ENCODE results near the gene KRT26.
"Not testable (repeated sequence)": the region's sequence is repeated elsewhere in the genome, so short reads cannot be mapped to it uniquely, and the experiment has no call there.

Gene KRT26

GRCh38 chr17:40772101-40772500 lies at the start of gene KRT26:
KRT26 (minus strand) TSS chr17:40772201; CDS start chr17:40772113, 88 bp downstream.
- Histone ChIP-seq H3K4me3 (ENCODE audit: low read length in 2 of 2) (no peak within 1 kb of the TSS), H3K4me1 (ENCODE audit: control insufficient read depth, insufficient read depth, low read length) (no peaks in the 10 kb centered on the region), H3K27me3 (ENCODE audit: control insufficient read depth in 1 of 2, insufficient read depth in 2 of 2, low read length in 2 of 2) (peaks cover 5 to 8% of the 10 kb centered on the region in 2 donors), H3K9ac (ENCODE audit: low read length in 2 of 2) (no peak within 1 kb of the TSS), H3K9me3 (ENCODE audit: control insufficient read depth in 2 of 2, low read length in 2 of 2) (no peaks in the 10 kb centered on the region), H3K36me3 (ENCODE audit: control insufficient read depth in 2 of 2, insufficient read depth in 2 of 2, low read length in 2 of 2) (no peaks in the 10 kb centered on the region), H3K27ac (ENCODE audit: low read length) (no peak within 1 kb of the TSS)

GRCh38 chr17:40821536-40821935 lies 49.5 kb upstream of the KRT26 start:
- Histone ChIP-seq H3K4me1 (ENCODE audit: control insufficient read depth, insufficient read depth, low read length) (no peaks in the 10 kb centered on the region), H3K27me3 (ENCODE audit: control insufficient read depth in 1 of 2, insufficient read depth in 2 of 2, low read length in 2 of 2) (no peaks in the 10 kb centered on the region), H3K4me3 (ENCODE audit: low read length in 2 of 2) (no peak overlapping the region), H3K9me3 (ENCODE audit: control insufficient read depth in 2 of 2, low read length in 2 of 2) (no peaks in the 10 kb centered on the region), H3K36me3 (ENCODE audit: control insufficient read depth in 2 of 2, insufficient read depth in 2 of 2, low read length in 2 of 2) (no peaks in the 10 kb centered on the region), H3K27ac (ENCODE audit: low read length) (no peak overlapping the region), H3K9ac (ENCODE audit: low read length in 2 of 2) (no peak overlapping the region)

GRCh38 chr17:40820228-40820838 lies 48.3 kb upstream of the KRT26 start:
- Histone ChIP-seq H3K4me1 (ENCODE audit: control insufficient read depth, insufficient read depth, low read length) (no peaks in the 10 kb centered on the region), H3K36me3 (ENCODE audit: control insufficient read depth in 2 of 2, insufficient read depth in 2 of 2, low read length in 2 of 2) (no peaks in the 10 kb centered on the region), H3K4me3 (ENCODE audit: low read length in 2 of 2) (no peak overlapping the region), H3K27ac (ENCODE audit: low read length) (no peak overlapping the region), H3K27me3 (ENCODE audit: control insufficient read depth in 1 of 2, insufficient read depth in 2 of 2, low read length in 2 of 2) (no peaks in the 10 kb centered on the region), H3K9ac (ENCODE audit: low read length in 2 of 2) (no peak overlapping the region), H3K9me3 (ENCODE audit: control insufficient read depth in 2 of 2, low read length in 2 of 2) (no peaks in the 10 kb centered on the region)

GRCh38 chr17:40819528-40820125 lies 47.6 kb upstream of the KRT26 start:
- no peaks in the 10 kb centered on the region for H3K9me3 ChIP-seq (ENCODE audit: control insufficient read depth in 2 of 2, low read length in 2 of 2)
- H3K4me3 ChIP-seq (ENCODE audit: low read length in 2 of 2), result peak overlapping the region; percentile 75 to 76
- no peaks in the 10 kb centered on the region for H3K36me3 ChIP-seq (ENCODE audit: control insufficient read depth in 2 of 2, insufficient read depth in 2 of 2, low read length in 2 of 2)
- H3K9ac ChIP-seq (ENCODE audit: low read length in 2 of 2), result peak overlapping the region; percentile 50 to 62
- no peaks in the 10 kb centered on the region for H3K27me3 ChIP-seq (ENCODE audit: control insufficient read depth in 1 of 2, insufficient read depth in 2 of 2, low read length in 2 of 2)
- no peaks in the 10 kb centered on the region for H3K4me1 ChIP-seq (ENCODE audit: control insufficient read depth, insufficient read depth, low read length)
- H3K27ac ChIP-seq (ENCODE audit: low read length), result peak overlapping the region; percentile 12

- Histone ChIP-seq H3K9me3 (ENCODE audit: control insufficient read depth in 2 of 2, low read length in 2 of 2) (no peaks in the 10 kb centered on the region), H3K27me3 (ENCODE audit: control insufficient read depth in 1 of 2, insufficient read depth in 2 of 2, low read length in 2 of 2) (no peaks in the 10 kb centered on the region), H3K36me3 (ENCODE audit: control insufficient read depth in 2 of 2, insufficient read depth in 2 of 2, low read length in 2 of 2) (no peaks in the 10 kb centered on the region), H3K4me1 (ENCODE audit: control insufficient read depth, insufficient read depth, low read length) (no peaks in the 10 kb centered on the region), H3K27ac (ENCODE audit: low read length) (peak overlapping the region; percentile 32), H3K4me3 (ENCODE audit: low read length in 2 of 2) (peak overlapping the region; percentile 75 to 76), H3K9ac (ENCODE audit: low read length in 2 of 2) (peak overlapping the region; percentile 50 to 77)
Observed at GRCh38 chr17:40818733-40819527, 46.9 kb upstream of the KRT26 start.

GRCh38 chr17:40818343-40818732 lies 46.3 kb upstream of the KRT26 start:
- H3K27ac ChIP-seq (ENCODE audit: low read length), result peak overlapping the region; percentile 32

GRCh38 chr17:40817103-40817682 lies 45.2 kb upstream of the KRT26 start:
- H3K27me3 ChIP-seq (ENCODE audit: control insufficient read depth in 1 of 2, insufficient read depth in 2 of 2, low read length in 2 of 2), result no peaks in the 10 kb centered on the region
- H3K36me3 ChIP-seq (ENCODE audit: control insufficient read depth in 2 of 2, insufficient read depth in 2 of 2, low read length in 2 of 2), result no peaks in the 10 kb centered on the region

More at GRCh38 chr17:40818343-40818732, 46.3 kb upstream of the KRT26 start:
- Histone ChIP-seq H3K4me1 (ENCODE audit: control insufficient read depth, insufficient read depth, low read length) (no peaks in the 10 kb centered on the region), H3K9me3 (ENCODE audit: control insufficient read depth in 2 of 2, low read length in 2 of 2) (no peaks in the 10 kb centered on the region), H3K27me3 (ENCODE audit: control insufficient read depth in 1 of 2, insufficient read depth in 2 of 2, low read length in 2 of 2) (no peaks in the 10 kb centered on the region), H3K36me3 (ENCODE audit: control insufficient read depth in 2 of 2, insufficient read depth in 2 of 2, low read length in 2 of 2) (no peaks in the 10 kb centered on the region), H3K4me3 (ENCODE audit: low read length in 2 of 2) (peak overlapping the region; percentile 74 to 76), H3K9ac (ENCODE audit: low read length in 2 of 2) (peak overlapping the region; percentile 50 to 77)

GRCh38 chr17:40816569-40816968 lies 44.6 kb upstream of the KRT26 start:
- Histone ChIP-seq H3K36me3 (ENCODE audit: control insufficient read depth in 2 of 2, insufficient read depth in 2 of 2, low read length in 2 of 2) (no peaks in the 10 kb centered on the region), H3K4me1 (ENCODE audit: control insufficient read depth, insufficient read depth, low read length) (no peaks in the 10 kb centered on the region), H3K27ac (ENCODE audit: low read length) (no peak overlapping the region), H3K4me3 (ENCODE audit: low read length in 2 of 2) (no peak overlapping the region), H3K27me3 (ENCODE audit: control insufficient read depth in 1 of 2, insufficient read depth in 2 of 2, low read length in 2 of 2) (no peaks in the 10 kb centered on the region), H3K9me3 (ENCODE audit: control insufficient read depth in 2 of 2, low read length in 2 of 2) (no peaks in the 10 kb centered on the region), H3K9ac (ENCODE audit: low read length in 2 of 2) (no peak overlapping the region)

More at GRCh38 chr17:40817103-40817682, 45.2 kb upstream of the KRT26 start:
- Histone ChIP-seq H3K27ac (ENCODE audit: low read length) (no peak overlapping the region), H3K4me1 (ENCODE audit: control insufficient read depth, insufficient read depth, low read length) (no peaks in the 10 kb centered on the region), H3K9ac (ENCODE audit: low read length in 2 of 2) (no peak overlapping the region), H3K9me3 (ENCODE audit: control insufficient read depth in 2 of 2, low read length in 2 of 2) (no peaks in the 10 kb centered on the region), H3K4me3 (ENCODE audit: low read length in 2 of 2) (no peak overlapping the region)

- Histone ChIP-seq H3K27ac (ENCODE audit: low read length) (no peak overlapping the region), H3K4me1 (ENCODE audit: control insufficient read depth, insufficient read depth, low read length) (no peaks in the 10 kb centered on the region), H3K9ac (ENCODE audit: low read length in 2 of 2) (no peak overlapping the region), H3K4me3 (ENCODE audit: low read length in 2 of 2) (no peak overlapping the region), H3K9me3 (ENCODE audit: control insufficient read depth in 2 of 2, low read length in 2 of 2) (no peaks in the 10 kb centered on the region), H3K36me3 (ENCODE audit: control insufficient read depth in 2 of 2, insufficient read depth in 2 of 2, low read length in 2 of 2) (no peaks in the 10 kb centered on the region), H3K27me3 (ENCODE audit: control insufficient read depth in 1 of 2, insufficient read depth in 2 of 2, low read length in 2 of 2) (peaks cover 2% of the 10 kb centered on the region in 2 donors)
Observed at GRCh38 chr17:40815381-40815780, 43.4 kb upstream of the KRT26 start.

- not testable (repeated sequence) for H3K27me3 ChIP-seq (ENCODE audit: control insufficient read depth in 1 of 2, insufficient read depth in 2 of 2, low read length in 2 of 2); H3K4me1 ChIP-seq (ENCODE audit: control insufficient read depth, insufficient read depth, low read length); H3K27ac ChIP-seq (ENCODE audit: low read length)
Observed at GRCh38 chr17:40814657-40815056, 42.7 kb upstream of the KRT26 start.

More at GRCh38 chr17:40814657-40815056, 42.7 kb upstream of the KRT26 start:
- not testable (repeated sequence) for H3K36me3 ChIP-seq (ENCODE audit: control insufficient read depth in 2 of 2, insufficient read depth in 2 of 2, low read length in 2 of 2); H3K4me3 ChIP-seq (ENCODE audit: low read length in 2 of 2); H3K9ac ChIP-seq (ENCODE audit: low read length in 2 of 2); H3K9me3 ChIP-seq (ENCODE audit: control insufficient read depth in 2 of 2, low read length in 2 of 2)
